ENCODE results near the gene SSX2IP.

The SSX2IP gene

GRCh38 chr1:84675106-84675505 is 15.2 kb downstream of the SSX2IP start:
- Histone ChIP-seq H3K36me3 (ENCODE audit: control insufficient read depth, low read length) (peaks cover 6% of the 10 kb centered on the region; the same call in 1 of the 2 replicates), H3K79me2 (ENCODE audit: control insufficient read depth, low read length) (peaks cover 59% of the 10 kb centered on the region), H3F3A (ENCODE audit: control insufficient read depth, insufficient read depth) (no peaks in the 10 kb centered on the region), H3K27ac (ENCODE audit: low read depth, low read length) (no peak overlapping the region), H3K4me2 (ENCODE audit: low read length) (no peak overlapping the region), H3K9me3 (ENCODE audit: control insufficient read depth, insufficient read depth, low read length) (no peaks in the 10 kb centered on the region), H3K27me3 (ENCODE audit: control insufficient read depth, low read length) (no peaks in the 10 kb centered on the region), H3K4me3 (ENCODE audit: low read length) (no peak overlapping the region), H4K20me1 (ENCODE audit: control insufficient read depth, insufficient read depth, low read depth, low read length) (no peaks in the 10 kb centered on the region), H3K9me2 (replicated peaks; ENCODE audit: control insufficient read depth, low read length) (no peaks in the 10 kb centered on the region), H3K4me1 (ENCODE audit: control insufficient read depth, low read length) (no peaks in the 10 kb centered on the region)
- no peak for TF ChIP-seq EZH2phosphoT487 (IDR thresholded peaks at IDR 0.05; ENCODE audit: borderline replicate concordance, low read length)
- TF ChIP-seq, protein P1, sequence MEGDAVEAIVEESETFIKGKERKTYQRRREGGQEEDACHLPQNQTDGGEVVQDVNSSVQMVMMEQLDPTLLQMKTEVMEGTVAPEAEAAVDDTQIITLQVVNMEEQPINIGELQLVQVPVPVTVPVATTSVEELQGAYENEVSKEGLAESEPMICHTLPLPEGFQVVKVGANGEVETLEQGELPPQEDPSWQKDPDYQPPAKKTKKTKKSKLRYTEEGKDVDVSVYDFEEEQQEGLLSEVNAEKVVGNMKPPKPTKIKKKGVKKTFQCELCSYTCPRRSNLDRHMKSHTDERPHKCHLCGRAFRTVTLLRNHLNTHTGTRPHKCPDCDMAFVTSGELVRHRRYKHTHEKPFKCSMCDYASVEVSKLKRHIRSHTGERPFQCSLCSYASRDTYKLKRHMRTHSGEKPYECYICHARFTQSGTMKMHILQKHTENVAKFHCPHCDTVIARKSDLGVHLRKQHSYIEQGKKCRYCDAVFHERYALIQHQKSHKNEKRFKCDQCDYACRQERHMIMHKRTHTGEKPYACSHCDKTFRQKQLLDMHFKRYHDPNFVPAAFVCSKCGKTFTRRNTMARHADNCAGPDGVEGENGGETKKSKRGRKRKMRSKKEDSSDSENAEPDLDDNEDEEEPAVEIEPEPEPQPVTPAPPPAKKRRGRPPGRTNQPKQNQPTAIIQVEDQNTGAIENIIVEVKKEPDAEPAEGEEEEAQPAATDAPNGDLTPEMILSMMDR (IDR thresholded peaks at IDR 0.05; ENCODE audit: low read depth, low read length, poor library complexity, severe bottlenecking) = no peak

GRCh38 chr1:84674705-84675104 is 15.6 kb downstream of the SSX2IP start:
- H3F3A ChIP-seq (ENCODE audit: control insufficient read depth, insufficient read depth) = no peaks in the 10 kb centered on the region
- no peak for TF ChIP-seq EZH2phosphoT487 (IDR thresholded peaks at IDR 0.05; ENCODE audit: borderline replicate concordance, low read length)
- TF ChIP-seq, protein P1 (IDR thresholded peaks at IDR 0.05; ENCODE audit: low read depth, low read length, poor library complexity, severe bottlenecking) = no peak
- no peaks in the 10 kb centered on the region for H4K20me1 ChIP-seq (ENCODE audit: control insufficient read depth, insufficient read depth, low read depth, low read length)
- peaks cover 4% of the 10 kb centered on the region for H3K36me3 ChIP-seq (ENCODE audit: control insufficient read depth, low read length)
- H3K27me3 ChIP-seq (ENCODE audit: control insufficient read depth, low read length) = no peaks in the 10 kb centered on the region
- no peaks in the 10 kb centered on the region for H3K9me2 ChIP-seq (replicated peaks; ENCODE audit: control insufficient read depth, low read length)
- H3K4me3 ChIP-seq (ENCODE audit: low read length) = no peak overlapping the region
- no peaks in the 10 kb centered on the region for H3K9me3 ChIP-seq (ENCODE audit: control insufficient read depth, insufficient read depth, low read length)
- H3K79me2 ChIP-seq (ENCODE audit: control insufficient read depth, low read length) = peaks cover 55% of the 10 kb centered on the region
- H3K4me2 ChIP-seq (ENCODE audit: low read length) = no peak overlapping the region
- no peaks in the 10 kb centered on the region for H3K4me1 ChIP-seq (ENCODE audit: control insufficient read depth, low read length)
- H3K27ac ChIP-seq (ENCODE audit: low read depth, low read length) = no peak overlapping the region

- Histone ChIP-seq H4K20me1 (ENCODE audit: control insufficient read depth, insufficient read depth, low read depth, low read length) (no peaks in the 10 kb centered on the region), H3K79me2 (ENCODE audit: control insufficient read depth, low read length) (peaks cover 50% of the 10 kb centered on the region), H3K36me3 (ENCODE audit: control insufficient read depth, low read length) (peaks cover 8% of the 10 kb centered on the region), H3K27me3 (ENCODE audit: control insufficient read depth, low read length) (no peaks in the 10 kb centered on the region), H3K27ac (ENCODE audit: low read depth, low read length) (no peak overlapping the region), H3K4me1 (ENCODE audit: control insufficient read depth, low read length) (no peaks in the 10 kb centered on the region), H3K9me2 (replicated peaks; ENCODE audit: control insufficient read depth, low read length) (no peaks in the 10 kb centered on the region), H3K4me3 (ENCODE audit: low read length) (no peak overlapping the region), H3K9me3 (ENCODE audit: control insufficient read depth, insufficient read depth, low read length) (no peaks in the 10 kb centered on the region), H3F3A (ENCODE audit: control insufficient read depth, insufficient read depth) (no peaks in the 10 kb centered on the region), H3K4me2 (ENCODE audit: low read length) (no peak overlapping the region)
- TF ChIP-seq, protein P1 (IDR thresholded peaks at IDR 0.05; ENCODE audit: low read depth, low read length, poor library complexity, severe bottlenecking) = no peak
- no peak for TF ChIP-seq EZH2phosphoT487 (IDR thresholded peaks at IDR 0.05; ENCODE audit: borderline replicate concordance, low read length)
Observed at GRCh38 chr1:84674021-84674420, 16.2 kb downstream of the SSX2IP start.

Measured in DOHH2 (cell line).